ENCODE results near the gene MEI1.

- TF ChIP-seq CTCF (conservative IDR thresholded peaks at IDR 0.05) = no peak
- no peak for TF ChIP-seq EZH2 (IDR thresholded peaks at IDR 0.05; ENCODE audit: low read depth)
Measured at GRCh38 chr22:41758231-41758630, 58.9 kb downstream of the MEI1 start.
